ENCODE data around the gene FER1L5.

GRCh38 chr2:96617012-96617411 is 25.6 kb upstream of the FER1L5 start:
- no peak for TF ChIP-seq CTCF (IDR thresholded peaks at IDR 0.05 in 4 of 5, conservative IDR thresholded peaks at IDR 0.05 in 1 of 5)
- TF ChIP-seq POLR2A (IDR thresholded peaks at IDR 0.05), result no peak
